Mononuclear cell (primary cell): Measurements from ENCODE around the gene ACSL3. TPM values are rescaled to one million over a fixed set of nuclear protein-coding genes. Genes with fewer than 3 reads are reported as not detected.

Experiments
- total RNA-seq: library from RNA; depleted of rRNA; stranded (reverse); fragments of >200 nt; gene quantifications from one replicate; pipeline ENCODE4 v1.2.3, GENCODE V29; 2012

The ACSL3 gene
- total RNA-seq, 1 donor = 64.6 TPM

Other genes starting within 250 kb of the ACSL3 start
- gene FARSB, start 204.9 kb upstream of the ACSL3 start, total RNA-seq = 9.3 TPM
- gene MOGAT1, start 189.4 kb upstream of the ACSL3 start, total RNA-seq = not detected
- under 0.01 TPM for gene KCNE4, start 191.2 kb downstream of the ACSL3 start, total RNA-seq